HG03565 (cell line): ENCODE results near the gene ERCC5.

Experiments used
- ATAC-seq: cut with Tn5 transposase; IDR thresholded peaks from one replicate; pipeline ENCODE4 v1.9.1; 2021; ENCODE audit warnings: mild to moderate bottlenecking, moderate library complexity; ENCODE audit not compliant: unreplicated experiment

ERCC5 gene

DNA sequence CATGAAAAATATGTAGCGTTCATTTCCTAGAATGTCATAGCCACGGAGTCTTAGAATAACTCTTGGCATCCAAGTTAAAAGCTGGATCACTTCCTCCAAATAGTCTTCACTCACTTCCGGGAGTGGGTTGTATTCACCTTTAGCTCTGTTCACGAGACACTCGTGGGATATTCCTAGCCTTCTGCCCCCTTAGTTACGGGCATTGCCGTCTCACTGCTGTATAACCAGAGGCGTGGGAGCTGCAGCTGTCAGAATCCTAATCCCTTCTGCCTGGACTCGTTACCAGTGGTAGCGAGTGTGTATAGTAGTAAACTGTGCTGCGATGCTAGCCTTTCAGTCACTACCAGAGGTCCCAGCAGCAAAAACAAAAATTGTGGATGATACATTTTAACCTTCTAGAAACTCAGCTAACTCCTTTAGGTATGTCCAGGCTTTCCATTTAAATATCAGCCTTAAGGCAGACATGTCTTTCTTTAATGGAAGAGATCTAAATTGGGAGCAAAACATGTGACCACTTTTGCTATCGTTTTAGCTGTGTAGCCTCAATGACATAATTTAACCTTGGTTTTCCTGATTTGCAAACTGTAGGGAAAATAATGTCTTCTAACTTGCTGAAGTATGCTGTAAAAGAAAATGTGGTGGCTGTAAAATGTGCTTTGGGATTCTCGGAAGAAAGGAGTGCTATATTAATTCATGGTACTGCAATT, 34.1 kb downstream of the ERCC5 start:
- ATAC-seq, result no peak

GRCh38 chr13:102881819-102882686, 36.2 kb downstream of the ERCC5 start:
- no peak for ATAC-seq

DNA sequence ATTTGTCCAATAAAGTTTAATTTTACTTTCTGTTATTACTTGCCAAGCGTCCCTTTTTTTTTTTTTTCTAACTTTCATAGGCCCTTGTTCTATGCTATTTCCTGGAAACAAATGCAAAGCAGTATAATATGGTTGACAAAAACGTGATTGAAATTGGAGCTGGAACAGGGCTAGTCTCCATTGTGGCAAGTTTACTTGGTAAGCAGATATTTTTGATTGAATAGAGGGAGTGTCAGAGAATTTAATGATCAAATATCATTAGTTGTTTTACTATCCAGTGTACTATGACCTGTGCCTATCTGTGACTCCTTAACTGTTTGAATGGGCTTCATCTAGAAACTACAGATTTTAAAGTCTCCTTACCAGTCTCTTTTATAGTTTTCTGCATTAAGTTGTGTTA, 46.7 kb downstream of the ERCC5 start:
- ATAC-seq, result no peak

DNA sequence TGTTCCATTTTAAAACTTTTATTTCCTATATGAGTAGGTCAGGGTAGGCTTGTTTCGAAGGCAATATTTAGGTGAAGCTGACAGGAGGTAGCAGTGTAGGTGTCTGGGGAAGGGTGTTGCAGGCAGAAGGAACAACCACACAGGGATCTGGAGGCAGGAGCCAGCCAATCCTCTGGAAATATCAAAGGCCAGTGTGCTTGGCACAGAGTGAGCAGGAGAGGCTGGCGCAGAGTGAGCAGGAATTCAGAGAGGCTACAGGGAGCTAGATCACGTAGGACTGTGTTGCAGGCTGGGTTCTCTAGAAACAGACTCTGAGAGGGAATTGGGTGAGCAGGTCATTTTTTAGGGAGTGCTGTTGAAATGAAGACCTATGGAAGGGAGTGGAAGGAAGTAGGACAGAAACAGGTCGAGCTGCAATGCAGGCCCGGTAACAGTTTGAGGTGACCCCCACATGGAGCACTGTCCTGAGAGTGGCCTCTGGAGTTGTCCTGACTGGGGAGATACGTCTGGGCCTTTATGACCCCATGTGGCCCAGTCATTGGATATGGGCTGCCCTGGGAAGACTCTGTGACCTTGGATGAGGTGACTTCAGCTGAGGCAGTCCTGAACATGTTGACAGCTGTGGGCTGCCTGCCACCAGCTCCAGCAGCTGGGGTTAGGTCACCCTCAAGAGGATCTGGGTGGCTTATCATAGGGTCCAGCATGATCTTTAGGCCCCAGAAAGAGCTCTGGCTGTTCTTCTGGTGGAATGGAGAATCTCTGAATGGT, 51.7 kb downstream of the ERCC5 start:
- no peak for ATAC-seq

- no peak for ATAC-seq
These were observed 54.4 kb downstream of the ERCC5 start for GRCh38 chr13:102900193-102900608.

- no peak for ATAC-seq
These were observed 55.2 kb downstream of the ERCC5 start for GRCh38 chr13:102901056-102901455.

- ATAC-seq, result no peak
These were observed 55.9 kb downstream of the ERCC5 start for GRCh38 chr13:102901615-102902305.

DNA sequence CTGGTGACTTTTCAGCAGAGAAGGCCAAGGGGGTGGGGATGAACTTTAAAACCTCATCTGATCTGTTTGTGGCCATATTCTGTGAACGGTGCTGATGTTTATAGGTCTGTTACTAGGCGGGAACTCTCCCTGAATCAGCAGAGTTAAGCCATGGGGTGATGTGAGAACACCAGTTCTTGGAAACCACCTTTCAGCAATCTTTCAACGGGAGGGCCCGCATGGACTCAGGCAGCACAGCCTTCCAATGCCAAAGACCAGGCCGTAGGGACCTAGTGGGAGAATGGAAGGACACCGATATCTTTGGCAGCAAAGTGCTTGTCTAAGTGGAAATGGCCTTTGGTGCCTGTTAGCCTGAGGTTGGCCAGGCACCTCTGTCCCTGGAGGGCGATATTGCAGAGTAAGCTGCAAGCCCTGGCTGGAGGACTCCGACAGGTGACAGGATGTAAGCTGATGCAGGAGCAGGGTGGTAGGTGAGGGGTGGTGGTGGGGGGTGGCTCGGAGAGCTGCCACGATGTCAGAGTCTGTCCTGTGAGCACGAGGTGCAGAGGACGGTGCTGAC, 57.0 kb downstream of the ERCC5 start:
- ATAC-seq, result no peak

GRCh38 chr13:102903659-102904407, 58.0 kb downstream of the ERCC5 start:
- ATAC-seq, result no peak

DNA sequence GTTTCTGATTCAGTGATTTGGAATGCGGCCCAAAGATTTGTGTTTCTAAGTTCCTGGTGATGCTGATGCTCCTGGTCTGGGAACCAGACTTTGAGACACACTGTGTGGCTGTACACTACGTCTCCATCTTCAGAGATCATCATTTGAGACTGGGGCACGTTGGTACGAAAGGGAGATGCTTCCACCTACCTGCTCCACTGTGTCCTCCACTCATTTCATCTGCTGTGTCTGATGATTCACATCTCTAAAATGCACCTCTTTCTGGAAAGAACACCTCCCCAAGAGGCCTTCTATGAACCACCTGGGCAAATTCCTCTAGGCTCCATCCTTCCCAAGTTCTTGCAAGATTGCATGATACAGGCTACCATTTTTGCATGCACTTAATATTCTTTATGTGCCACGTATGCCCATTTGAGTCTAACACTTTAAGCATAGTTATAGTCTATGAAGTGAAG, 58.6 kb downstream of the ERCC5 start:
- no peak for ATAC-seq

DNA sequence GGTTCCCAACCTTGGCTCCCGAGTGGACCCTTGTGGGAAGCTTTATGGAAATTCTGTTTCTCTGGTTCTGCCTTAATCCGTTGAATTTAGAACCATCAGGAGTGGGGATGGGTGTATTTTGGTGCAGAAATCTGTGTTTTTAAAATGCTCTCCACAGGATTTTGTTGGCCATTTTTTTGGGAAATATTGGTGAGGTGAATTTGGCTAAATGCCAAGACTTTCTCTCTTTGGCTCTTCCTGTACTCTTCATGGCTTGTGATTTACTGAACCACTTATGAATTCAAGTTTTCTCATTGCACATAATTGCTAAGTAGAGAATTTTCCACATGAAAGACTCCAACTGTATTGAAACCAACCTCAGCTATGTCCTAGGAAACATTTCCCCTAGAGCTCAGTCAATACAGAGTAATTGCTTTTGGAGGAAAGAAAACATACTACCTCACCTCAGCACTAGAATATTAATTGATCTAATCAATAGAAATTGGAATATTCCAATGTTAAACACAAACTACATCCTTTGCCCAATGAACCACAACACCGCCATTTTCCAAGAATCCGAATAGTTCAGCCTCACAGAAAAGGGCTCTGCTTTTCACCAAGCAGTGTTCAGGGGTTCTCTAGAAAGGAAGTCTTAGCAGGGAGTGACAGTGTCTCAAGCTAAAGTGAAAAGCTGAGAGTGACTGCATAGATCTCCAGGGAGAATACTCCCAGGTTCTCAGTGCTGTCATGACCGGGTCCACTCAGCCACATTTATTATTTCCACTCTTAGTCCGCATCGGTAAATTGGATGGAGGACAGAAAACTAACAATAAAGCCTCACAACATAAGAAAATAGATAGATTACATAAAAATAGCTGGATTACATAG, 60.3 kb downstream of the ERCC5 start:
- ATAC-seq, result no peak

GRCh38 chr13:102907016-102907756, 61.4 kb downstream of the ERCC5 start:
- ATAC-seq, result peak; percentile 78

DNA sequence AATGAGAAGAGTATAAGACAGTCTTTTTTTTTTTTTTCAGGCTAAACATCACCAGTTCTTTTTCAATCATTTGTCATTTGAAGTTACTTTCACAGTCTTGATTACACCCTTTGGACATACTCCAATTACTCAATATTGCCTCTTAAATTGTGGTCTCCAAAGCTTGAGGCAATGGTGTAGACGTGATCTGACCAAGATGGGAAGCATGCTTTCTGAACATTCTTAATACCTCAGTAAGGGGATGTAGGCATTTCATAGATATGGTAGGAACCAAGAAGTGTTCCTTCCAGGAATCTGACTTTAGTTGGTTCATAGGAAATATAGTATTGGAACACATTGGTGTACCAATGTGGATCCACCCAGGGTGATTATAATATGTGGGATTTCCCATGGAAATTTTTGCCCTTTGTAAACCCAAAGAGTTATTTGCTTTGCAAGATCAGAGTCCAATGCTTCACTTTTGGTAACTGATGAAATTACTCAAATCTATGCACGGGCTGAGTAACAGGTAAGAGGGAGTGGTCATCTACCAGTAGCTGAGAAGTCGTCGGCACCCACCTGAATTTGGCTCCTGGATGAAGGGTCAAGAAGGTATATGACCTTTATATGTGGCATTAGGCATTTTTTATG, 62.2 kb downstream of the ERCC5 start:
- peak; percentile 4 for ATAC-seq

DNA sequence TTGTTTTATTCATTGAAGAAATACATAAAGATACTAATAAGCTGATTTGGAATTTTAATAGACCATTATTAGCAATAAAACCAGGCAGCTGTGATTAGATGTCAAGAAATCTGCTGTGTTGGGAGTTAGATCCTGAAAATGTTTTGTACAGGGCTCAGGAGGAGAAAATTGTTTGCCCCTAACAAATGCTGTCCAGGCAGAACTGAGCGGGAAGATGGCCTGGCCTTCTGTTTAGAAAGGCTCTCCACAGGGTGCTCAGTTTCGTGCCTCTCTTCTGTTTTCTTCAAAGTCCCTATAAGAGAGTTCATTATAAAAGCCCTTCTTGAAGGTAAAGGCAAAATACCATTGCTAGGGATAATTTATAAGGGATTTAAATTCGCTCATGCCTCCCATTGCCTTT, 64.1 kb downstream of the ERCC5 start:
- no peak for ATAC-seq

DNA sequence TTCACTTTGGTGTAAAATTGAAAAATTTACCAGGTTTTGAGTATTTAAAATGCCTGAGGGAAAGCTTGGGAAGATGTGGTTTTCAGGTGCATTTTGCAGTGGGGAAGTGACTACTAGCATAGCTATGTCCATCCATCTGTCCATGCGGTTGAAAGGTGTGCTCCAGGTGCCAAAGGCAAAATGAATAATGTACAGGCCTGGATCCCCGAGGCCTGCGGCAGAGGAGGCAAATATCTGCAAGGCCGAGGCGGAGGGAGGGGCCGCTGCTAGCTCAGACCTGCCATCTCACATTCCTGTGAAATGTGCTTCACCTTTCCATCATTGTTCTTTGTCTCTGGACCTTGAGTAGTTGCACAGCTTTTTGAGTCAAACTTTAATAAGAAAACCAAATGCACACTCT, 65.5 kb downstream of the ERCC5 start:
- ATAC-seq, result no peak

DNA sequence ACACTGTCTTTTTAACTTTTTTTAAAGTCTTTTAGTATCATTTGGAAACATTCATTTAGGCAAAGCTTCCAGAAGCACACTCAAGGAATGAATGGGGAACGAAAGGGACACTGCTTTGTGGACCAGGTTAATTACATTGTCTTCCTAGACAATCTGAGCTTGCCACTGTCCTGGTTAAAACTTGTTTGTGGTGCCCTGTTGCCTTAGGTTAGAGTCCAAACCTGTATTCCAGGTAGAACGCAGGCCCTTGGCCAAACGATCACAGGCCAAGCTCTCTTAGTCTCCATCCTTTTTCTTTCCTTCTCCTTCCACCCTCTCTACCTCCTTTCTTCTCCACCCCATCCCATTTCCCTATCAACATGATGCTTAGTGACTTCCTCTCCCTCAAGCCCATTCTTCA, 66.8 kb downstream of the ERCC5 start:
- ATAC-seq, result no peak

GRCh38 chr13:102913914-102914313, 68.1 kb downstream of the ERCC5 start:
- ATAC-seq, result no peak
